NB4 (cell line): ENCODE results near the gene PCTP.

Experiments
- CTCF ChIP-seq: IDR thresholded peaks from one replicate; pipeline ENCODE4 v1.5.1; 2012; ENCODE audit warnings: low read depth, low read length
- POLR2A ChIP-seq: IDR thresholded peaks from 2 replicates; pipeline ENCODE4 v1.6.1; 2011; ENCODE audit warnings: mild to moderate bottlenecking; ENCODE audit not compliant: insufficient read length; ENCODE audit errors: extremely low read depth

- TF ChIP-seq POLR2A (no peak), CTCF (no peak)
Observed at GRCh38 chr17:55794725-55795482, 44.1 kb downstream of the PCTP start.
